TTC549 (cell line): ENCODE measurements around the gene SLC13A2.

Experiments
- FAIRE-seq: peaks from 2 replicates; lab custom pipeline; 2012; peaks lifted over from hg19 to GRCh38; lab: Jason Lieb, UNC

SLC13A2 gene

DNA sequence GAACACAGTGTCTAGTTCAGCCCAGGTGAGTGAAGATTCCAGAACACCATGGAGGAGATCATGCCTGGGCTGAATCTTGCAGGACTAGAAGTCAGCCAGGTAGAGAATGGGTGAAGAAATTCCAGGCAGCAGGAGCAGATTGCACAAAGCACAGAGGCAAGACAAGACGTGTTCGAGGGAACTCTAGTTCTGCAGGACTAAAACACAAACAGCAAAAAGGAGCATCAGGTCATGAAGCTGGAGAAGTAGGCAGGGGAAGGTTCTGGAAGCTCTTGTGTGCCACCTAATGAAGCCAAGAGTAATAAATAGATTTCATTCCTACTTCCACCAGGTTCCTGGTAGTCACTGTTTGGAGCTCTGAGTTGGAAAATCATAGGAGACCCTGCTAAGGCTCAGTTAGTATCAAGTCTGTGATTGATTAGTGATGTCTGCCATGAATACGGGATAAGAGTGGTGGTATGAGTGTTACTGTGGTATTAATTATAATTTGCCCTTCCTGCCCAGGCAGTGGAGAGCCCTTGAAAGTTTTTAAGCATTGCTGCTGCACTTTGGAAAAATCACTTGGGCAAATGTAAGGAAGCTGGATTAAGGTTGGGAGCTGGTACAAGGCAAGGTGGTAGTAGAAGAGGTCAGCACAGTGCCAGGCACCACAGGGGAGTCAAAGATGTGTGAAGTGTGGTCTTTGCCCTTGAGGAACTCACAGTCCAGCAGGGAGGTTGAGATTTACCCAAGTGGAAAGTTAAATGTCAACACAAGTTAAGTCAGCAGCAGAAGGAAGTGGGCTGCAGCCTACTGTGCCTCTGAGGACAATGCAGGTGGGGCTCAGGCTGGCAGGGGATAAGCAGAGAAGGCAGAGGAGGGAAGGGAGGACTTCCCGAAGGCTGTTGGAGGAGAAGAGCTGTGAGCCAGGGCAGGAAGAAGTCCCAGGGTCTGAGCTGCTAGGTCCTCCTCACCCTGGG is 19.2 kb downstream of the SLC13A2 start:
- no peak for FAIRE-seq

- no peak for FAIRE-seq
These were observed 20.0 kb downstream of the SLC13A2 start for GRCh38 chr17:28493460-28493859.

GRCh38 chr17:28494445-28495188 is 21.2 kb downstream of the SLC13A2 start:
- no peak for FAIRE-seq

GRCh38 chr17:28495635-28496034 is 22.2 kb downstream of the SLC13A2 start:
- FAIRE-seq, result no peak

GRCh38 chr17:28497931-28498330 is 24.5 kb downstream of the SLC13A2 start:
- FAIRE-seq, result no peak

GRCh38 chr17:28498652-28499363 is 25.4 kb downstream of the SLC13A2 start:
- FAIRE-seq, result no peak

GRCh38 chr17:28499364-28499664 is 25.9 kb downstream of the SLC13A2 start:
- no peak for FAIRE-seq

DNA sequence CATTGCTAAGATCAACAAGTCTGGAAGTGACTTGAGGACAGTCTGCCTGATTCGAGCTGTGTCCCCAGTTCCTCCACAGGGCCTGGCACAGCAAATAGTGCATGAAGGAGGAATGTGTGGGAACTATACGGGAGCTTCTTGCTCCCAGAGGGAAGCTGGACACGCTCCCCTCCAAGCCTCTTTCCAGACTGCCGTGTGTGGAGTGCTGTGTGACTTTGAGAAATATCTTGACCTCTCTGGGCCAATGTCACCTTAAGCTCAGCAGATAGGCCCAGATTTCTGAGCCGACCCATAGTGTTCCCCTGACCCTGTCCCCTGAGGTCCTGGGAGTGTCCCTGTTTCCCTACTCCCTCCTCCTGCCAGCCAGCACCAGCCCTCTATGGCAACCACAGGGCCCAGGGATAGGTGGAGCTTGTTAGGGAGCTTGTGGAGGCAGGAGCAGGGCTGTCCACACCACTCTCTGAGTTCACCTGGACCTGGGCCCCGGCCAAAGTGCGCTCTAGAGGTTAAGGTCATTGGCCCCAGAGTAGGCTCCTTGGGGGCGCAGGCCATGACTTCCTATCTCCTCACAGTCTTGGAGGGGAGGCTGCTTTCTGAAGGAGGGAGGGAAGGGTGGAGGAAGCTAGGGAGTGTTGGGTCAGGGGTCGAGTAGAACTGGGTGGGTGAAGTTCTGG is 26.4 kb downstream of the SLC13A2 start:
- no peak for FAIRE-seq

DNA sequence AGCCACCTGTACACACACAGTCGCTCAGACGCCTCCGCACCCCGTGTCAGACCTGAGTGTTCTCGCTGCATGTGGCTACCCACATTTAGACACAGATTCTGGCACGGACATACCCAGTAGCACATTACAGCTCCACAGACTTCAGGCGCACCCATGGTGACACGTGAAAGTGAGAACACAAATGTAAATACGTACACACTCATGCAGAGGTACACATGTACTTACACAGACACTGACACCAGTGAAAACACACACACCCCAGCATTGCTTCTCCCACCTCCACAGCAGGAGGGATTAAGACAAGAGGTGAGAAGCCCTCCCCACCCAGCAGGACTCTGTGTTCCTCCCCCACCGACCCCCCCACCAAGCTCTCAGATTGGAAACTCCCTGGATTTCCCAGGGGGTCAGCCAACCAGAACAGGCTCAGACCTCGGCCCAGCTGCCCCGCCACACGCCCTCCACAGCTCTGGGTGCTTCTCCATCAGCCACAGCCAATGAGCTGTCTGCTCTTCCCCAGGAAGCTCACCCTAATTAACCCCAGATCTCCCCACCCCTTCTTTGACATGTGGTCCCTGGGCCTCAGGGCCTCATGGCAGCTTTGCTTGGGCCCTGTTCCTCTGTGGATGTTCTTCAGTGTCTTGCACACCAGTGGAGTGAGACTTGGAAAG is 27.4 kb downstream of the SLC13A2 start:
- no peak for FAIRE-seq

DNA sequence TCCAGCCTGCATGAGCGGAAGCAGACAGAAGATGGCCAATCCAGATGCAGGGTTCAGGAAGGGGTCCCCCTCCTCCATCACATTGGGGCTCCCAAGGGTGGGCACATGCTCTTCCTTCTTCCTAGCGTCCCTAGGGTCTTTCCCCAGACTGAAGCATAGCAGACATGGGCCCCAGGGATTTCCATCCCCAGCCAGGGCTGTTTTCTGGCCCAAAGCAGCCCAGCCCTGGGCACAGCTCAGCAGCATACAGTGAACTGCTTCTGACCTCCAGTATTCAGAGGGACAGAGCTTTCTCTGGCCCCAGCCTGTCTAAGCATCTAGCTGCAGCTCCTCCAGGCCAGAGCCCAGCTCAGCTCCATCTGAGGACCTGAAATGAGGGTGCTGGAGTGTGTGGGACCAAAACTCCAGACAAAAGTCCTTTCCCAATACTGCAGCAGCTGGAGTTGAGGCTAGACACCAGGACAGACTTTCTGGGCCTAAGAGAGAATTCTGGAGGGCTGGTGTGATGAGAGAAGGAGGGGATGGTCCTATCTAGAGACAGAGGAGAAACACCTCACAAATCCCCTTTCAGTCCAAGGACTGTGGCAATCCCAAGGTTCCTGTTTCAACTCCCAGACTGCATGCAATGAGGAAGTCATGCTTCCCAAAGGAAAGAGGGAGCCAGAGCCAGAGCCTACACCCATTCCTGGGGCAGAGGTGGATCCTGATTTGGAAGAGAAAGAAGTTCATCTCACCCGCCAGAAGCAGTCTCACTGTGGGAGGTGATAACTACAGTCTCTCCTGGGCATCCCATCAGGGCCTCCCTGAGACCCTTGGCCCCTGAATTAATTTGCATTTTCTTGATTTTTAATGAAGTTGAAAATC is 28.2 kb downstream of the SLC13A2 start:
- no peak for FAIRE-seq

DNA sequence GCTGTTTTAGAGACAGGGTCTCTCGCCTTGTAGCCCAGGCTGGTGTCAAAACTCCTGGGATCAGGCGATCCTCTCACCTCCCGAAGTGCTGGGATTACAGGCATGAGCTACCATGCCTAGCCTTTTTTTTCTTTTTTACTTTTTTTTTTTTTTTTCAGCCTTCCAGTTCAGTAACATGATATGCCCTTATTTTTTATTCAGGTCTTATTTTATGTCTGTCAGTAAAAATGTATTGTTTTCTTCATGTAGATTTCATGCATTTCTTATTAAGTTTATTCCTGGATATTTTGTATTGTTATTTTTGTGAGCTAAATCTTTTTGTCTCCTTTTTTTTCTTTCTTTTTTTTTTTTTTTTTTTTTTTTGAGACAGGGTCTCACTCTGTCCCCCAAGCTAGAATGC is 30.0 kb downstream of the SLC13A2 start:
- no peak for FAIRE-seq

- FAIRE-seq, result no peak
These were observed 32.7 kb downstream of the SLC13A2 start, which contains the start of gene FOXN1 for GRCh38 chr17:28505986-28506665. FOXN1 (plus strand) TSS chr17:28506348; CDS start chr17:28523970, 17,622 bp downstream.

DNA sequence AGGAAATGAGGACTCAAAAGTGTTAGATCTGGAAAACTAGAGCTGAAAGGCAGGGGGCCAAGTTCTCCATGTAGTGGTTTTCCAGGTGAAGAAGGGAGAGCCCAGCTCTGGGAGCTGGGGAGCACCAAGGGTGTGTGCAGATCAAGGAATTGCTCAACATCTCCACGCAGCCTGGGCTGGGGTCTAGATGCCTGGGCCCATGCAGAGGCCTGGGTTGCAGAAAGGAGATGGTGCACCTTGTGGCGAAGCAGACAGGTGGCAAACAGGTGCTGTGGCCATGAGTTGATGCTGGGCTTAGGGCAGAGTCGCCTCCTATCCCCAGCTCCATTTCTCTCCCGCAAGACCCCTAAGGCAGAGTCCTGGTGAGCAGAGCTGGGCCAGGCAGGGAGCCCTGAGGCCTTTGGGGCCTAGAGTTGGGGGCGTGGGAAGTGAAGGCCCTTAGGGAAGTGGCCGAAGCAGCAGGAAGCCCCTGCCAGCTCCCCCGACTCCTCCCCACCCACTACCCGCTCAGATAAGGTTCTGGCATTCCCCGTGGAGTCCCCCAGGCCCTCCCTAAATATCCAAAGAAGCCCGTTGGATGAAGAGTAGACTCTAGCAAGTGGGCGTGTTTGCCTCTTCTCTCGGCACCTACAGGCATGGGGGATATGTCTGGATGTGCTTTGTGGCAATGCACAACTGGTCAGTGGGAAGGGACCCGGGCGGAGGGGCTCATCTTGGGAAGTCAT is 33.5 kb downstream of the SLC13A2 start:
- FAIRE-seq, result no peak

DNA sequence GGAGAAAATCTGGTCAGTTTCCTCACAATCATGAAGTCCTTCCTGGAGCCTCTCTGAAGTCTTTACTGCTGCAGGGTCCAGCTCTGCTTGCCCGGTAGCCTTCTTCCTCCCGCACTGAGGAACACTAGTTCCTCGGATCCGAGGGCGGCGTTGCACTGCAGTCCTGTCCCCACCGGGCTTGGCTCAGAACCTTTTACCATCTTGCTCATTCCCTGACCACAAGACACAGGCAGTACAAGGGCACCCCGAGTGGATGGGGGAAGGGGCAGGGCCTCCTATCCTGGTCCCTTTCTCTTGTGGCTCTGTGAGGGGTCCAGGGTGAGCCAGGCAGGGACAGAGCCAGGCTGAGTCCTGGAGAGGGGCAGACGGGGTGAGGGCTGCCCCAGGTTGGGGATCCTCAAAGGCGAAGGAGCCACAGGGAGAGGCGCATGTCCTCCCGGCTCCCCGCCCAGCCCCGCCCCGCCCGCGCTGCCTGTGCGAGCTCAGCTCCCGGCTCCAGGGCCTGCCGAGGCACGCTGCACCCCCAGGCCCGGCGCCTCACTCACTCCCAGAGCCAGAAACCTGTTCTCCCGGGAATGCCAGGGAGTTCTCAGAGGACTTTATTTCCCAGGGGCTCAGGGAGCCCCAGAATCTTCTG is 34.2 kb downstream of the SLC13A2 start:
- FAIRE-seq, result no peak

GRCh38 chr17:28508211-28508724 is 34.8 kb downstream of the SLC13A2 start:
- no peak for FAIRE-seq

DNA sequence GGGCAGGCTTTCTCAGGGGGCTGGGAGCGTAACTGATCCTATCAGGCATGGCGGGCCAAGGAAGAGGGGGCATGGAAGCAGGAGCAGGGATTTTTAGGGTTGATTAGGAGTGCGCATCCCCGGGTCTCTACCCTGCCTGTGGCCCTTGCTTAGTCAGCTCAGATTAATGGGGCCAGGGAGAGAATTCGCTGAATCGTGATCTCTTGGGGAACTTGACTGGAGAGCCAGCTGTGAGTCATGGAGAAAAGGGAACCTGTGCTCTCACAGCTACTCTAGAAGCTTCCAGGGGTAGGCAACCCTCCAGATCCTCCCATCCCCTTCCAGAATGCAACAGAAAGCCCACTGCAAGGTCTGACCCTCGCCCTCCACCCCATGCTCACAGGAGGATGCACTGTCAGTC is 36.3 kb downstream of the SLC13A2 start:
- no peak for FAIRE-seq

DNA sequence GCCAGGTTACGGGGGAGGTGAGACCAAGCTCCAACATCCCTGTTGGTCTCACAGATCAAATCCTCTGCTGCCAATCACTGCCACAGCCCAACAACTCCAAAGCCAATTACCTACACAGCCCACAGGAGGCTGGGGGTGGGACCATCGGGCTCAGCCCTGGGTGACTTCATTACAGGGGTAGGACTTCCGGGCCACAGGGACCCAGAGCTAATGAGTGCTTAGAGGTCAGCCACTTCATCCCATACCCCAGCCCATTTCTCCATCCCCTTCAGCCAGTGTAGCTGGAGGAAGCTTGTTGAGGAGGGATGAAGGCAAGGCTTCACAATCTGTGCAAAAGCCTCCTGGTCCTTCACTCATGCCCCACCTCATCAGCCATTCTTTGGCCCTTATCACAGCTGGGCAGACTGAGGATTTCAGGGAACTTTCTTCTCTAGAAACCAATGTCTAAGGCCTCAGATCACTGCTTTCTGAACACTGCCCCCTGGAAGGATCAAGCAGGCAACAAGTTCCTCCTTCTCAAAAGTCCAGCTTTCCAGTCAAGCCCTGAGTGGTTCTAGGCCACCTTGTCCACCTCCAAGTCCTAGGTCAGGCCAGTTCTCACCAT is 38.5 kb downstream of the SLC13A2 start:
- no peak for FAIRE-seq

- FAIRE-seq, result no peak
These were observed 40.0 kb downstream of the SLC13A2 start for GRCh38 chr17:28513476-28513875.
